ENCODE results near the gene IL6.

DNA sequence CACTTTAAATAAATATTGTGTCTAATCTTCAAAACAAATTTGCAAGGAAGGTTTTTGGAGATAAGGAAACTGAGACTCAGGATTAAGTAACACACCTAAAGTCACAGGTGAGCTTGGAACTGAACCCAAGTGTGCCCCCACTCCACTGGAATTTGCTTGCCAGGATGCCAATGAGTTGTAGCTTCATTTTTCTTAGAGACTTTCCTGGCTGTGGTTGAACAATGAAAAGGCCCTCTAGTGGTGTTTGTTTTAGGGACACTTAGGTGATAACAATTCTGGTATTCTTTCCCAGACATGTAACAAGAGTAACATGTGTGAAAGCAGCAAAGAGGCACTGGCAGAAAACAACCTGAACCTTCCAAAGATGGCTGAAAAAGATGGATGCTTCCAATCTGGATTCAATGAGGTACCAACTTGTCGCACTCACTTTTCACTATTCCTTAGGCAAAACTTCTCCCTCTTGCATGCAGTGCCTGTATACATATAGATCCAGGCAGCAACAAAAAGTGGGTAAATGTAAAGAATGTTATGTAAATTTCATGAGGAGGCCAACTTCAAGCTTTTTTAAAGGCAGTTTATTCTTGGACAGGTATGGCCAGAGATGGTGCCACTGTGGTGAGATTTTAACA lies 1.5 kb downstream of the IL6 start:
- TF ChIP-seq SPI1 (IDR thresholded peaks at IDR 0.05; ENCODE audit: low read depth, low read length) (no peak), POLR2AphosphoS5 (IDR thresholded peaks at IDR 0.05; ENCODE audit: low read depth, low read length) (no peak), POLR2A (IDR thresholded peaks at IDR 0.05; ENCODE audit: low read depth, low read length) (no peak), TAF1 (IDR thresholded peaks at IDR 0.05; ENCODE audit: low read depth, low read length) (no peak), PAX5 (IDR thresholded peaks at IDR 0.05; ENCODE audit: insufficient read depth, low read length, severe bottlenecking) (no peak), POU2F2 (IDR thresholded peaks at IDR 0.05; ENCODE audit: low read depth, low read length) (no peak)
